ENCODE measurements around the gene GNAZ. TPM values are rescaled to one million over a fixed set of nuclear protein-coding genes. Genes with fewer than 3 reads are reported as not detected.

Gene GNAZ
- polyA plus RNA-seq, 1 donor (not counting 4 experiments of a cell fraction or from before 2014, with no cell fraction given), result 0.03 TPM

- Histone ChIP-seq H3K27ac (ENCODE audit: control insufficient read depth, insufficient read depth, low read length) (no peak overlapping the region), H3K4me1 (ENCODE audit: control insufficient read depth, extremely low read depth, insufficient read depth, low read length) (no peaks in the 10 kb centered on the region), H3K9ac (ENCODE audit: control insufficient read depth, extremely low read depth, insufficient read depth, low read length) (no peak overlapping the region), H3K27me3 (ENCODE audit: control insufficient read depth, extremely low read depth, insufficient read depth, low read length) (peaks cover 3% of the 10 kb centered on the region), H2AFZ (ENCODE audit: control insufficient read depth, low read length) (no peak overlapping the region), H3K9me3 (ENCODE audit: control insufficient read depth, low read depth, low read length) (no peaks in the 10 kb centered on the region), H3K9me1 (ENCODE audit: control insufficient read depth, extremely low read depth, insufficient read depth, low read length) (no peaks in the 10 kb centered on the region), H3K4me2 (ENCODE audit: control insufficient read depth, extremely low read depth, insufficient read depth, low read depth, low read length) (no peak overlapping the region), H3K79me2 (ENCODE audit: control insufficient read depth, insufficient read depth, low read length) (no peaks in the 10 kb centered on the region), H4K20me1 (ENCODE audit: control insufficient read depth, extremely low read depth, insufficient read depth, low read length) (no peaks in the 10 kb centered on the region), H3K4me3 (ENCODE audit: control insufficient read depth in 2 of 3, extremely low read depth in 1 of 3, insufficient read depth in 2 of 3, low read depth in 1 of 3, low read length in 3 of 3) (no peak overlapping the region), H3K36me3 (ENCODE audit: control insufficient read depth in 2 of 2, extremely low read depth in 1 of 2, insufficient read depth in 2 of 2, low read length in 2 of 2) (no peaks in the 10 kb centered on the region)
- DNase-seq (ENCODE audit: low read depth, low spot score) (no peak), FAIRE-seq (no peak)
- dilution Hi-C loops (cut with MboI; ENCODE audit: extremely low pct_ligation_motif_present, low sequenced_read_pairs), result no loop called here
- TF ChIP-seq EZH2 (IDR thresholded peaks at IDR 0.05; ENCODE audit: low read length) (no peak), CTCF (optimal IDR thresholded peaks at IDR 0.05 in 1 of 3, IDR thresholded peaks at IDR 0.05 in 1 of 3, conservative IDR thresholded peaks at IDR 0.05 in 1 of 3; ENCODE audit: extremely low read depth in 1 of 3, insufficient read depth in 2 of 3, low read length in 3 of 3) (no peak)
Measured at GRCh38 chr22:23110190-23110921, 40.0 kb downstream of the GNAZ start.

DNA sequence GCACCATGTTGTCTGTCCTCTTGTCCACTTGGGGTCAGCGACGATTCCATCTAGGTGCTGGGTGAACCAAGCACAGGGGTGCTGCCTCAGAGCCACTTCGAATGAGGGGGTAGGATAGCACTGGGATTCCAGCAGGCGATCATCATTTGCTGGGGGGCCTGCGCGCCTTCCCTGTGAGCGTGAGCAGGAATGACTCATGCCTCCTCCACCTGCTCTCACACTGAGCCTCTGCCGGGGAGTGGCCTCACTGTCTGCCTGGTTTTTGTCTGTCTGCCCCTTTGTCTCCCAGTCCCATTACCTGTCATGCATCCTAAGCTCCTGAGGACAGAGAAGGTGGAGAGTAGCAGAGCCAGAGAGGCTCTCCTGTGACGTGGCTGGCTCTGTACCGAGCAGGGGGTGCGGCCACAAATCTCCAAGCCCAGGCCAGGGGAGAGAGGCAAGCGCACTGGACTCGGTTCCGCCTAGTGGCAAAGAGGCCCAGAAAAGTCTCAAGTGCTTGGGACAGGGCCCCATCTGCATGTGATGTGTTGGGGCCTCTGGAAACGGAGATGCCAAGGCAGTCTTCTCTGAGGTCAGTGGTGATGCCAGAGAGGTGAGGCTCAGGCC lies 40.7 kb downstream of the GNAZ start:
- TF ChIP-seq EZH2 (IDR thresholded peaks at IDR 0.05; ENCODE audit: low read length) (no peak), CTCF (optimal IDR thresholded peaks at IDR 0.05 in 1 of 3, IDR thresholded peaks at IDR 0.05 in 1 of 3, conservative IDR thresholded peaks at IDR 0.05 in 1 of 3; ENCODE audit: extremely low read depth in 1 of 3, insufficient read depth in 2 of 3, low read length in 3 of 3) (no peak)
- FAIRE-seq, result no peak
- Histone ChIP-seq H3K79me2 (ENCODE audit: control insufficient read depth, insufficient read depth, low read length) (no peaks in the 10 kb centered on the region), H3K4me3 (ENCODE audit: control insufficient read depth in 2 of 3, extremely low read depth in 1 of 3, insufficient read depth in 2 of 3, low read depth in 1 of 3, low read length in 3 of 3) (no peak overlapping the region), H3K4me2 (ENCODE audit: control insufficient read depth, extremely low read depth, insufficient read depth, low read depth, low read length) (no peak overlapping the region), H3K9me1 (ENCODE audit: control insufficient read depth, extremely low read depth, insufficient read depth, low read length) (no peaks in the 10 kb centered on the region), H3K9me3 (ENCODE audit: control insufficient read depth, low read depth, low read length) (no peaks in the 10 kb centered on the region), H3K27me3 (ENCODE audit: control insufficient read depth, extremely low read depth, insufficient read depth, low read length) (peaks cover 3% of the 10 kb centered on the region), H3K27ac (ENCODE audit: control insufficient read depth, insufficient read depth, low read length) (no peak overlapping the region), H2AFZ (ENCODE audit: control insufficient read depth, low read length) (no peak overlapping the region), H3K4me1 (ENCODE audit: control insufficient read depth, extremely low read depth, insufficient read depth, low read length) (no peaks in the 10 kb centered on the region), H3K9ac (ENCODE audit: control insufficient read depth, extremely low read depth, insufficient read depth, low read length) (no peak overlapping the region), H4K20me1 (ENCODE audit: control insufficient read depth, extremely low read depth, insufficient read depth, low read length) (no peaks in the 10 kb centered on the region), H3K36me3 (ENCODE audit: control insufficient read depth in 2 of 2, extremely low read depth in 1 of 2, insufficient read depth in 2 of 2, low read length in 2 of 2) (no peaks in the 10 kb centered on the region)
- DNase-seq (ENCODE audit: low read depth, low spot score), result no peak
- dilution Hi-C loops (cut with MboI; ENCODE audit: extremely low pct_ligation_motif_present, low sequenced_read_pairs), result no loop called here

All from keratinocyte (primary cell).